ENCODE measurements around the gene SEMA3A.

Gene SEMA3A

GRCh38 chr7:83913174-83913573 lies 281.4 kb downstream of the SEMA3A start:
- no peak for ATAC-seq

DNA sequence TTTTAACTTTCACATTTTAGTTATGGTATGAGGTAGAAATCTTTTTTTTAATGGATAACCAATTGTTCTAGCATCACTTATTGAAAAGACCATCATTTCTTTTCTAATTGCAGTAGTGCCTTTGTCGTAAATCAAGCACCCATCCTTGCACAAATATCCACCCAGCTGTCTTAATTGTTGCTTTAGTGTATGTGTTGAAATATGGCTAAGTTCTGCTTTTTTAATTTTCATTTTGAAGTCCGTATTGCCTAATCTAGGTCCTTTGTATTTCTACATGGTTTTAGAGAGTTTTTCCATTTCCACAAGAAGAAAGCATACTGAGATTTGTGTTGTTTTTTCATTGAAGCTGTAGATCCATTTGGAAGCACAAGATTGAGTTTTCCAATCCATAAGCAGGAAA lies 286.1 kb downstream of the SEMA3A start:
- no peak for ATAC-seq
